Activated T-cell treated with anti-CD3 and anti-CD28 coated beads, Interleukin-2, amount 50 U/mL, for 72 hours (primary cell): ENCODE measurements around the gene ADAM30. TPM values are rescaled to one million over a fixed set of nuclear protein-coding genes. Genes with fewer than 3 reads are reported as not detected.
A peak's percentile ranks its signal among the peaks of the same experiment; 100 is the strongest.
"Not testable (repeated sequence)": the region's sequence is repeated elsewhere in the genome, so short reads cannot be mapped to it uniquely, and the experiment has no call there.

Experiments
- ATAC-seq, 2 donors: fragments of 150-1000 bp; cut with Tn5 transposase; replicated peaks in 1 of 2; 2 replicates each; pipeline ENCODE4 v1.10.0; 2021; ENCODE audit warnings: moderate library complexity in 2 of 2, mild to moderate bottlenecking in 1 of 2
- DNase-seq, 2 donors: peaks; one replicate each; pipeline ENCODE4 v3.0.0; 2021 to 2022; ENCODE audit warnings: mixed read lengths in 1 of 2
- H3K27ac Mint-ChIP-seq: one replicate; pipeline ENCODE4 v1.8.0; 2022; ENCODE audit warnings: mild to moderate bottlenecking, moderate library complexity, mixed read lengths
- H3K27me3 Mint-ChIP-seq: one replicate; pipeline ENCODE4 v1.8.0; 2022; ENCODE audit warnings: low read depth, mixed read lengths
- H3K36me3 Mint-ChIP-seq, 2 donors: one replicate each; pipeline ENCODE4 v1.8.0; 2022; ENCODE audit warnings: mixed read lengths in 2 of 2, mild to moderate bottlenecking in 1 of 2; ENCODE audit not compliant: insufficient read depth in 2 of 2
- H3K4me1 Mint-ChIP-seq: one replicate; pipeline ENCODE4 v1.8.0; 2022; ENCODE audit warnings: low read depth, mixed read lengths
- H3K4me3 Mint-ChIP-seq, 2 donors: one replicate each; pipeline ENCODE4 v1.8.0; 2022; ENCODE audit warnings: mild to moderate bottlenecking in 2 of 2, mixed read lengths in 2 of 2, moderate library complexity in 2 of 2
- H3K9me3 Mint-ChIP-seq, 2 donors: one replicate each; pipeline ENCODE4 v1.8.0; 2022; ENCODE audit warnings: mixed read lengths in 2 of 2
- total RNA-seq, 2 donors: library from RNA; stranded (reverse); gene quantifications; one replicate each; pipeline ENCODE4 v1.2.3, GENCODE V29; 2022

Gene ADAM30
- total RNA-seq, 2 donors from 2014 or later, result not detected

GRCh38 chr1:119858556-119859214, 37.6 kb downstream of the ADAM30 start:
- not testable (repeated sequence) for DNase-seq, H3K9me3 Mint-ChIP-seq, H3K36me3 Mint-ChIP-seq, H3K4me3 Mint-ChIP-seq, ATAC-seq, H3K27me3 Mint-ChIP-seq
- peak overlapping the region; percentile 68 for H3K27ac Mint-ChIP-seq
- peaks cover 13% of the 10 kb centered on the region for H3K4me1 Mint-ChIP-seq

- H3K9me3 Mint-ChIP-seq, result no peaks in the 10 kb centered on the region
- peaks cover 10% of the 10 kb centered on the region for H3K27me3 Mint-ChIP-seq
- DNase-seq (no peak), ATAC-seq (no peak)
- no peaks in the 10 kb centered on the region for H3K36me3 Mint-ChIP-seq
- H3K4me1 Mint-ChIP-seq, result peaks cover 13% of the 10 kb centered on the region
- no peak overlapping the region for H3K4me3 Mint-ChIP-seq
- no peak overlapping the region for H3K27ac Mint-ChIP-seq
These were observed 38.2 kb downstream of the ADAM30 start for GRCh38 chr1:119858126-119858525.

- Mint-ChIP-seq H3K9me3 (no peaks in the 10 kb centered on the region), H3K27ac (no peak overlapping the region), H3K4me3 (no peak overlapping the region), H3K27me3 (no peaks in the 10 kb centered on the region), H3K36me3 (no peaks in the 10 kb centered on the region), H3K4me1 (no peaks in the 10 kb centered on the region)
- ATAC-seq (no peak), DNase-seq (no peak)
These were observed 43.2 kb downstream of the ADAM30 start for GRCh38 chr1:119853155-119853554.

- not testable (repeated sequence) for H3K9me3 Mint-ChIP-seq, H3K36me3 Mint-ChIP-seq, H3K4me1 Mint-ChIP-seq, H3K27ac Mint-ChIP-seq, H3K27me3 Mint-ChIP-seq, H3K4me3 Mint-ChIP-seq, ATAC-seq, DNase-seq
These were observed 52.1 kb downstream of the ADAM30 start for GRCh38 chr1:119844206-119844605.

Other genes starting within 250 kb of the ADAM30 start
- gene ZNF697, start 248.2 kb downstream of the ADAM30 start, total RNA-seq, result under 1 TPM; 0.26 to 0.32 TPM
- gene PHGDH, start 184.6 kb downstream of the ADAM30 start, total RNA-seq, result 100 to 1,000 TPM; 431 to 452 TPM
- gene HMGCS2, start 127.6 kb downstream of the ADAM30 start, total RNA-seq, result not detected
- 1 to 10 TPM; 4.9 to 5.8 TPM for gene REG4, start 85.1 kb downstream of the ADAM30 start, total RNA-seq
- 10 to 100 TPM; 64.6 to 79.2 TPM for gene NOTCH2, start 173.1 kb upstream of the ADAM30 start, total RNA-seq